HEK293 (cell line): Measurements from ENCODE around the gene MRPS27.

Experiments
- CTCF ChIA-PET: fragments of 350-600 bp; formaldehyde crosslinking; extraction: SDS; loops from one replicate; lab custom pipeline; 2021; ENCODE audit warnings: antibody characterized with exemption; lab: Yijun Ruan, JAX
- POLR2A ChIA-PET: fragments of 300-600 bp; formaldehyde crosslinking; extraction: SDS; loops from one replicate; lab custom pipeline; 2020; ENCODE audit warnings: antibody characterized with exemption, inconsistent platforms; lab: Yijun Ruan, JAX
- H3K27ac ChIP-seq: fragments of 200-500 bp; sonication (Bioruptor generic); 2 replicates; pipeline ENCODE4 v1.5.1; 2014; ENCODE audit warnings: low read depth, low read length, control low read depth, inconsistent platforms; ENCODE audit errors: extremely low read depth
- H3K36me3 ChIP-seq, 2 experiments: fragments of 200-500 bp in 1 of 2; sonication (Bioruptor generic) in 1 of 2; 1 replicate in 1 of 2; 2 replicates in 1 of 2; pipeline ENCODE4 v1.5.1; 2014 to 2017; ENCODE audit warnings: inconsistent platforms in 2 of 2, low read length in 2 of 2; ENCODE audit not compliant: control insufficient read depth in 2 of 2, insufficient read depth in 1 of 2
- H3K4me1 ChIP-seq: fragments of 200-500 bp; sonication (Bioruptor generic); 2 replicates; pipeline ENCODE4 v1.5.1; 2014; ENCODE audit warnings: mild to moderate bottlenecking, low read length, inconsistent platforms; ENCODE audit not compliant: control insufficient read depth, insufficient read depth
- H3K4me3 ChIP-seq: 2 replicates; pipeline ENCODE4 v1.5.1; 2011; ENCODE audit warnings: low read depth, mild to moderate bottlenecking, control low read depth, low read length, moderate library complexity
- H3K9me3 ChIP-seq: fragments of 200-500 bp; sonication (Bioruptor generic); 2 replicates; pipeline ENCODE4 v1.5.1; 2014; ENCODE audit warnings: low read depth, low read length, inconsistent platforms; ENCODE audit not compliant: control insufficient read depth, insufficient read depth
- GFI1B ChIP-seq: fragments of 450-650 bp; formaldehyde crosslinking; IDR thresholded peaks from 2 replicates; pipeline ENCODE4 v1.5.1; 2016; ENCODE audit warnings: missing biosample characterization, missing genetic modification characterization
- HOXC10 ChIP-seq: sonication (generic); formaldehyde crosslinking; IDR thresholded peaks from 2 replicates; pipeline ENCODE4 v1.8.1; 2023; ENCODE audit warnings: mild to moderate bottlenecking, missing genetic modification reagents
- KLF7 ChIP-seq: fragments of 450-650 bp; formaldehyde crosslinking; IDR thresholded peaks from 2 replicates; pipeline ENCODE4 v1.5.1; 2016; ENCODE audit warnings: missing biosample characterization, missing genetic modification characterization, borderline replicate concordance
- MEIS1 ChIP-seq: sonication (generic); formaldehyde crosslinking; IDR thresholded peaks from 2 replicates; pipeline ENCODE4 v1.8.1; 2022; ENCODE audit warnings: missing genetic modification reagents, mild to moderate bottlenecking, borderline replicate concordance
- RBAK ChIP-seq: fragments of 450-650 bp; formaldehyde crosslinking; IDR thresholded peaks from 2 replicates; pipeline ENCODE4 v1.5.1; 2016; ENCODE audit warnings: missing biosample characterization, missing genetic modification characterization
- SETDB1 ChIP-seq: IDR thresholded peaks from one replicate; pipeline ENCODE4 v1.6.1; 2017; ENCODE audit warnings: mild to moderate bottlenecking, low read length, moderate library complexity, mixed read lengths; ENCODE audit not compliant: insufficient read length
- WT1 ChIP-seq: fragments of 450-650 bp; formaldehyde crosslinking; IDR thresholded peaks from 2 replicates; pipeline ENCODE4 v1.5.1; 2016; ENCODE audit warnings: missing biosample characterization, missing genetic modification characterization
- YY1 ChIP-seq: fragments of 450-650 bp; formaldehyde crosslinking; IDR thresholded peaks from 2 replicates; pipeline ENCODE4 v1.5.1; 2018; ENCODE audit warnings: missing biosample characterization, missing genetic modification characterization
- ZEB2 ChIP-seq: fragments of 450-650 bp; formaldehyde crosslinking; IDR thresholded peaks from 2 replicates; pipeline ENCODE4 v1.5.1; 2016; ENCODE audit warnings: missing biosample characterization, missing genetic modification characterization
- ZFP3 ChIP-seq: fragments of 450-650 bp; formaldehyde crosslinking; IDR thresholded peaks from 2 replicates; pipeline ENCODE4 v1.5.1; 2016; ENCODE audit warnings: low read depth, missing biosample characterization, missing genetic modification characterization
- ZFP69B ChIP-seq: fragments of 450-650 bp; formaldehyde crosslinking; IDR thresholded peaks from 2 replicates; pipeline ENCODE4 v1.5.1; 2016; ENCODE audit warnings: missing biosample characterization, missing genetic modification characterization
- ZNF146 ChIP-seq: fragments of 450-650 bp; formaldehyde crosslinking; IDR thresholded peaks from 2 replicates; pipeline ENCODE4 v1.5.1; 2016; ENCODE audit warnings: missing biosample characterization, missing genetic modification characterization
- ZNF223 ChIP-seq: fragments of 450-650 bp; formaldehyde crosslinking; IDR thresholded peaks from 2 replicates; pipeline ENCODE4 v1.5.1; 2016; ENCODE audit warnings: missing biosample characterization, missing genetic modification characterization
- ZNF473 ChIP-seq: fragments of 450-650 bp; formaldehyde crosslinking; IDR thresholded peaks from 2 replicates; pipeline ENCODE4 v1.5.1; 2017; ENCODE audit warnings: missing biosample characterization, missing genetic modification characterization
- ZNF514 ChIP-seq: fragments of 450-650 bp; formaldehyde crosslinking; IDR thresholded peaks from 2 replicates; pipeline ENCODE4 v1.5.1; 2016; ENCODE audit warnings: missing biosample characterization, missing genetic modification characterization
- ZNF548 ChIP-seq: fragments of 450-650 bp; formaldehyde crosslinking; IDR thresholded peaks from 2 replicates; pipeline ENCODE4 v1.5.1; 2016; ENCODE audit warnings: missing biosample characterization, missing genetic modification characterization
- ZNF549 ChIP-seq: fragments of 450-650 bp; IDR thresholded peaks from 2 replicates; pipeline ENCODE4 v1.5.1; 2018; ENCODE audit warnings: missing biosample characterization, missing genetic modification characterization, mild to moderate bottlenecking, inconsistent platforms, moderate library complexity
- ZNF585B ChIP-seq: fragments of 450-650 bp; formaldehyde crosslinking; IDR thresholded peaks from 2 replicates; pipeline ENCODE4 v1.5.1; 2016; ENCODE audit warnings: missing biosample characterization, missing genetic modification characterization
- ZNF654 ChIP-seq: fragments of 450-650 bp; formaldehyde crosslinking; IDR thresholded peaks from 2 replicates; pipeline ENCODE4 v1.5.1; 2016; ENCODE audit warnings: low read depth, missing biosample characterization, missing genetic modification characterization
- ZNF792 ChIP-seq: fragments of 450-650 bp; formaldehyde crosslinking; IDR thresholded peaks from 2 replicates; pipeline ENCODE4 v1.5.1; 2016; ENCODE audit warnings: missing biosample characterization, missing genetic modification characterization
- TF ChIP-seq, protein P1 (sequence below): fragments of 450-650 bp; formaldehyde crosslinking; IDR thresholded peaks from 2 replicates; pipeline ENCODE4 v1.5.0; 2017; ENCODE audit warnings: missing biosample characterization, missing genetic modification characterization, borderline replicate concordance
- TF ChIP-seq, protein P2 (sequence below): fragments of 450-650 bp; formaldehyde crosslinking; IDR thresholded peaks from 2 replicates; pipeline ENCODE4 v1.5.1; 2016; ENCODE audit warnings: missing biosample characterization, missing genetic modification characterization
- TF ChIP-seq, protein P3 (sequence below): fragments of 450-650 bp; formaldehyde crosslinking; IDR thresholded peaks from 2 replicates; pipeline ENCODE4 v1.5.1; 2016; ENCODE audit warnings: missing biosample characterization, missing genetic modification characterization
- TF ChIP-seq, protein P4 (sequence below): fragments of 450-650 bp; formaldehyde crosslinking; IDR thresholded peaks from 2 replicates; pipeline ENCODE4 v1.5.1; 2017; ENCODE audit warnings: missing biosample characterization, missing genetic modification characterization
- TF ChIP-seq, protein P5 (sequence below): fragments of 450-650 bp; formaldehyde crosslinking; IDR thresholded peaks from 2 replicates; pipeline ENCODE4 v1.5.1; 2016; ENCODE audit warnings: missing biosample characterization, missing genetic modification characterization
- TF ChIP-seq, protein P6 (sequence below): fragments of 450-650 bp; formaldehyde crosslinking; IDR thresholded peaks from 2 replicates; pipeline ENCODE4 v1.5.1; 2016; ENCODE audit warnings: missing biosample characterization, missing genetic modification characterization, borderline replicate concordance

The MRPS27 gene

DNA sequence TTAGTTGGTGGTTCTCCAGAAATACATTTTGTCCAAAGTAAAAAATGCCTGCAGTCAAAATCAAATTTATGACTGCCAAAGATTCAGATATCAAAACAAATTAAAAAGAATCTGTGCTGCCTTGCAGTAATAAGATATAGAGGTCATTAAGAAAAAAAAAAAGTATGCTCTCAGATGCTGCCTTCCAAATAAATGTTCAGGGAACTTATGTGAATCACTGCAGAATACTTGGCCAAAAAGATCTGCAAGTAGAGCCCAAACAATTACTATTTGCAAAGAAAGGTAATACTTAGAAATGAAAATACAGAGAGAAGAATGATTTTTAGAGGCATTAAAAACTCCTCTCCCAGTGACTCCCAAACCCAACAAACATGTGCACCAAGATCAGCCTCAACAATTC, 52.4 kb downstream of the MRPS27 start (continued):
- TF ChIP-seq, protein P1, sequence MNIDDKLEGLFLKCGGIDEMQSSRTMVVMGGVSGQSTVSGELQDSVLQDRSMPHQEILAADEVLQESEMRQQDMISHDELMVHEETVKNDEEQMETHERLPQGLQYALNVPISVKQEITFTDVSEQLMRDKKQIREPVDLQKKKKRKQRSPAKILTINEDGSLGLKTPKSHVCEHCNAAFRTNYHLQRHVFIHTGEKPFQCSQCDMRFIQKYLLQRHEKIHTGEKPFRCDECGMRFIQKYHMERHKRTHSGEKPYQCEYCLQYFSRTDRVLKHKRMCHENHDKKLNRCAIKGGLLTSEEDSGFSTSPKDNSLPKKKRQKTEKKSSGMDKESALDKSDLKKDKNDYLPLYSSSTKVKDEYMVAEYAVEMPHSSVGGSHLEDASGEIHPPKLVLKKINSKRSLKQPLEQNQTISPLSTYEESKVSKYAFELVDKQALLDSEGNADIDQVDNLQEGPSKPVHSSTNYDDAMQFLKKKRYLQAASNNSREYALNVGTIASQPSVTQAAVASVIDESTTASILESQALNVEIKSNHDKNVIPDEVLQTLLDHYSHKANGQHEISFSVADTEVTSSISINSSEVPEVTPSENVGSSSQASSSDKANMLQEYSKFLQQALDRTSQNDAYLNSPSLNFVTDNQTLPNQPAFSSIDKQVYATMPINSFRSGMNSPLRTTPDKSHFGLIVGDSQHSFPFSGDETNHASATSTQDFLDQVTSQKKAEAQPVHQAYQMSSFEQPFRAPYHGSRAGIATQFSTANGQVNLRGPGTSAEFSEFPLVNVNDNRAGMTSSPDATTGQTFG (tag by site-specific recombination): no peak
- TF ChIP-seq WT1 (tag by site-specific recombination) (peak; percentile 95), ZEB2 (no peak), ZNF146 (no peak), RBAK (tag by site-specific recombination) (no peak), ZNF514 (no peak)

DNA sequence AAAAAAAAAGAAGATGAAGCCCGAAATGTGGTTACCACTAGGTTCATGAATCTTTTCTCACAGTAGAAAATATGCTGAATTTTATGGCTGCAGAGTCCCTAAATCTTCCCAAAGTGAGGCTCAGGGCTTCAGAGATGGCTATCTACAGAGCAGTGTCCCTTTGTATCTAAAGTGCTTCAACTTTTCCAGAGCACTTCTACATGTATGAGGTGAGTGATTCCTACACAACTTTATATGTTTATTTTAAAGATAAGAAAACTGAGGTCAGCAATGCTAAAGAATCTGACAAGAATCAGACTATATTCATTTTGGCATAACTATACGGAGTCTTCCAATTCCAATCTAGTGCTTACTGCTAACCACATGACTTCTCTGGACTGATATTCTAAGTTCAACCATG, 53.2 kb downstream of the MRPS27 start:
- Histone ChIP-seq H3K36me3 (no peaks in the 10 kb centered on the region), H3K9me3 (no peaks in the 10 kb centered on the region), H3K4me3 (no peak overlapping the region), H3K27ac (peak overlapping the region; percentile 11; the same call in 1 of the 2 replicates), H3K4me1 (peaks cover 45% of the 10 kb centered on the region)
- ChIA-PET POLR2A (no interaction called here), CTCF (interaction anchor here (0.8 to 1.5 kb wide), 2 partner anchors 41 to 175 kb away, joined by 5 to 6 read pairs; no protein-coding TSS in a partner anchor)
- TF ChIP-seq, protein P2, sequence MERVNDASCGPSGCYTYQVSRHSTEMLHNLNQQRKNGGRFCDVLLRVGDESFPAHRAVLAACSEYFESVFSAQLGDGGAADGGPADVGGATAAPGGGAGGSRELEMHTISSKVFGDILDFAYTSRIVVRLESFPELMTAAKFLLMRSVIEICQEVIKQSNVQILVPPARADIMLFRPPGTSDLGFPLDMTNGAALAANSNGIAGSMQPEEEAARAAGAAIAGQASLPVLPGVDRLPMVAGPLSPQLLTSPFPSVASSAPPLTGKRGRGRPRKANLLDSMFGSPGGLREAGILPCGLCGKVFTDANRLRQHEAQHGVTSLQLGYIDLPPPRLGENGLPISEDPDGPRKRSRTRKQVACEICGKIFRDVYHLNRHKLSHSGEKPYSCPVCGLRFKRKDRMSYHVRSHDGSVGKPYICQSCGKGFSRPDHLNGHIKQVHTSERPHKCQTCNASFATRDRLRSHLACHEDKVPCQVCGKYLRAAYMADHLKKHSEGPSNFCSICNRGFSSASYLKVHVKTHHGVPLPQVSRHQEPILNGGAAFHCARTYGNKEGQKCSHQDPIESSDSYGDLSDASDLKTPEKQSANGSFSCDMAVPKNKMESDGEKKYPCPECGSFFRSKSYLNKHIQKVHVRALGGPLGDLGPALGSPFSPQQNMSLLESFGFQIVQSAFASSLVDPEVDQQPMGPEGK (tag by site-specific recombination): no peak
- TF ChIP-seq ZNF654 (no peak), ZNF223 (tag by site-specific recombination) (no peak), GFI1B (no peak), HOXC10 (CRISPR knock-in tag) (no peak), ZFP69B (tag by site-specific recombination) (no peak), MEIS1 (CRISPR knock-in tag) (no peak), WT1 (tag by site-specific recombination) (peak; percentile 45; the same call in 1 of the 2 replicates), KLF7 (tag by site-specific recombination) (no peak), ZNF473 (tag by site-specific recombination) (no peak), ZNF792 (no peak), ZFP3 (tag by site-specific recombination) (no peak), YY1 (tag by site-specific recombination) (no peak), ZNF549 (tag by site-specific recombination) (no peak), ZNF548 (tag by site-specific recombination) (no peak), SETDB1 (no peak), ZNF585B (tag by site-specific recombination) (no peak)
- TF ChIP-seq, protein P3, sequence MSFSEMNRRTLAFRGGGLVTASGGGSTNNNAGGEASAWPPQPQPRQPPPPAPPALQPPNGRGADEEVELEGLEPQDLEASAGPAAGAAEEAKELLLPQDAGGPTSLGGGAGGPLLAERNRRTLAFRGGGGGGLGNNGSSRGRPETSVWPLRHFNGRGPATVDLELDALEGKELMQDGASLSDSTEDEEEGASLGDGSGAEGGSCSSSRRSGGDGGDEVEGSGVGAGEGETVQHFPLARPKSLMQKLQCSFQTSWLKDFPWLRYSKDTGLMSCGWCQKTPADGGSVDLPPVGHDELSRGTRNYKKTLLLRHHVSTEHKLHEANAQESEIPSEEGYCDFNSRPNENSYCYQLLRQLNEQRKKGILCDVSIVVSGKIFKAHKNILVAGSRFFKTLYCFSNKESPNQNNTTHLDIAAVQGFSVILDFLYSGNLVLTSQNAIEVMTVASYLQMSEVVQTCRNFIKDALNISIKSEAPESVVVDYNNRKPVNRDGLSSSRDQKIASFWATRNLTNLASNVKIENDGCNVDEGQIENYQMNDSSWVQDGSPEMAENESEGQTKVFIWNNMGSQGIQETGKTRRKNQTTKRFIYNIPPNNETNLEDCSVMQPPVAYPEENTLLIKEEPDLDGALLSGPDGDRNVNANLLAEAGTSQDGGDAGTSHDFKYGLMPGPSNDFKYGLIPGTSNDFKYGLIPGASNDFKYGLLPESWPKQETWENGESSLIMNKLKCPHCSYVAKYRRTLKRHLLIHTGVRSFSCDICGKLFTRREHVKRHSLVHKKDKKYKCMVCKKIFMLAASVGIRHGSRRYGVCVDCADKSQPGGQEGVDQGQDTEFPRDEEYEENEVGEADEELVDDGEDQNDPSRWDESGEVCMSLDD (tag by site-specific recombination): no peak
- TF ChIP-seq, protein P4, sequence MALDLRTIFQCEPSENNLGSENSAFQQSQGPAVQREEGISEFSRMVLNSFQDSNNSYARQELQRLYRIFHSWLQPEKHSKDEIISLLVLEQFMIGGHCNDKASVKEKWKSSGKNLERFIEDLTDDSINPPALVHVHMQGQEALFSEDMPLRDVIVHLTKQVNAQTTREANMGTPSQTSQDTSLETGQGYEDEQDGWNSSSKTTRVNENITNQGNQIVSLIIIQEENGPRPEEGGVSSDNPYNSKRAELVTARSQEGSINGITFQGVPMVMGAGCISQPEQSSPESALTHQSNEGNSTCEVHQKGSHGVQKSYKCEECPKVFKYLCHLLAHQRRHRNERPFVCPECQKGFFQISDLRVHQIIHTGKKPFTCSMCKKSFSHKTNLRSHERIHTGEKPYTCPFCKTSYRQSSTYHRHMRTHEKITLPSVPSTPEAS (tag by site-specific recombination): no peak; the same call in 1 of the 2 replicates
- TF ChIP-seq, protein P5, sequence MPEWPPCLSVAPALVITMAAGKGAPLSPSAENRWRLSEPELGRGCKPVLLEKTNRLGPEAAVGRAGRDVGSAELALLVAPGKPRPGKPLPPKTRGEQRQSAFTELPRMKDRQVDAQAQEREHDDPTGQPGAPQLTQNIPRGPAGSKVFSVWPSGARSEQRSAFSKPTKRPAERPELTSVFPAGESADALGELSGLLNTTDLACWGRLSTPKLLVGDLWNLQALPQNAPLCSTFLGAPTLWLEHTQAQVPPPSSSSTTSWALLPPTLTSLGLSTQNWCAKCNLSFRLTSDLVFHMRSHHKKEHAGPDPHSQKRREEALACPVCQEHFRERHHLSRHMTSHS (tag by site-specific recombination): no peak
- TF ChIP-seq, protein P6, sequence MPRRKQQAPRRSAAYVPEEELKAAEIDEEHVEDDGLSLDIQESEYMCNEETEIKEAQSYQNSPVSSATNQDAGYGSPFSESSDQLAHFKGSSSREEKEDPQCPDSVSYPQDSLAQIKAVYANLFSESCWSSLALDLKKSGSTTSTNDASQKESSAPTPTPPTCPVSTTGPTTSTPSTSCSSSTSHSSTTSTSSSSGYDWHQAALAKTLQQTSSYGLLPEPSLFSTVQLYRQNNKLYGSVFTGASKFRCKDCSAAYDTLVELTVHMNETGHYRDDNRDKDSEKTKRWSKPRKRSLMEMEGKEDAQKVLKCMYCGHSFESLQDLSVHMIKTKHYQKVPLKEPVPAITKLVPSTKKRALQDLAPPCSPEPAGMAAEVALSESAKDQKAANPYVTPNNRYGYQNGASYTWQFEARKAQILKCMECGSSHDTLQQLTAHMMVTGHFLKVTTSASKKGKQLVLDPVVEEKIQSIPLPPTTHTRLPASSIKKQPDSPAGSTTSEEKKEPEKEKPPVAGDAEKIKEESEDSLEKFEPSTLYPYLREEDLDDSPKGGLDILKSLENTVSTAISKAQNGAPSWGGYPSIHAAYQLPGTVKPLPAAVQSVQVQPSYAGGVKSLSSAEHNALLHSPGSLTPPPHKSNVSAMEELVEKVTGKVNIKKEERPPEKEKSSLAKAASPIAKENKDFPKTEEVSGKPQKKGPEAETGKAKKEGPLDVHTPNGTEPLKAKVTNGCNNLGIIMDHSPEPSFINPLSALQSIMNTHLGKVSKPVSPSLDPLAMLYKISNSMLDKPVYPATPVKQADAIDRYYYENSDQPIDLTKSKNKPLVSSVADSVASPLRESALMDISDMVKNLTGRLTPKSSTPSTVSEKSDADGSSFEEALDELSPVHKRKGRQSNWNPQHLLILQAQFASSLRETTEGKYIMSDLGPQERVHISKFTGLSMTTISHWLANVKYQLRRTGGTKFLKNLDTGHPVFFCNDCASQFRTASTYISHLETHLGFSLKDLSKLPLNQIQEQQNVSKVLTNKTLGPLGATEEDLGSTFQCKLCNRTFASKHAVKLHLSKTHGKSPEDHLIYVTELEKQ: no peak
